Activated CD4-positive, alpha-beta T cell treated with anti-CD3 and anti-CD28 coated beads, Interleukin-2, amount 50 U/mL, for 1 hour (primary cell): ENCODE results near the gene IL31.

Source experiments
- DNase-seq: peaks from one replicate; pipeline ENCODE4 v3.0.0-alpha.2; 2020

The IL31 gene

DNA sequence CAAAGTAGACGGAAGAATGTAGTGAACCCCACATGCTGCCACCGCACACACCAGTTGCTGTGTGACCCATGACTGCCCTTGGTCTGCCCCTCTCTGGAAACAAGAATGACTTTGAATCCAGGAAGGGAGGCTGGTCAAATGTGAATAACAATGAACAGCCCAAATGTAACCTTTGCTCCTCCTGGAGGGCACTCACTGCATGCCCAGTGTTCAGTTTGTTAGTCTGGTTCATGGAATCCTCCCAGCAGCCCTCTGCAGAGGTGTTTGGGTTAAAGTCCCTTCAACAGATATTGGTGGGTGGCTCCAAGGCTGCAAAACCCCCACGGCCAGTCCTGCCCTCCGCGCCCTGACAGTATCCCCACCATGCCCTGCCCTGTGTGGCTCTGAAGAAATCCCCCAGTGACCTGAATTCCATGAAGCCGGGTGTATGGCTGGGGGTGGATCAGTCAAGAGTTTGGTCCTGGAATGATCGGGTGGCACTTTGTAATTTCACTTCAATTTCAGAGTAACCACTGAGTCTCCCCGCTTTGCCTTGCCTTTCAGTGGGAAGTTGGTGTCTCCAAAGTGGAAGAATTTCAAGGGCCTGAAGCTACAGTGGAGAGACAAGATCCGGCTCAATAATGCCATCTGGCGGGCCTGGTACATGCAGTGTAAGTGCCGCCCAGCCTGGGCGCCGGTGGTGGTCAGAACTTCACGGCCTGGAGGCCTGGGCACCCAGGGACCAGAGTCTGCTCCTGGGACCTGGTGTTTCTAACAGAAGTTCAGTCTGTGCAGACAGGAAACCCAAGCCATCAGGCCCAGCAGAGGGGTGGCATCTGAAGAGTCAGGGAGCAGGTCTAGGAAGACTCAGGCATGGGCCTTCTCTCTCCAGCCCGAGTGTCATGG lies 47.1 kb downstream of the IL31 start:
- no peak for DNase-seq

DNA sequence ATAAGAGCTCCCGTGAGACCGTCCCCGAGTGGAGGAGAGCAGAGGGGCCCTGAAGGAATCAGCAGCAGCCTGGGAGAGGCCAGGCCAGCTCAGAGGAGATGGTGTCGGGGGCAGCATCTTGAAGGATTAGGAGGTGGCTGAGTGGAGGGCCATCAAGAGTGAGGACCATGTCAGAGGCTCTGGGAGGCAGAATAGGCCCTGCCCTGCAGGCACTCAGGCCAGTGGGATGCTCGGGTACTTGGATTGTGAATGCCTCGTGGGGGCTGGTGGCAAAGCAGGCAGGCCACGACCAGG lies 47.7 kb downstream of the IL31 start:
- no peak for DNase-seq

DNA sequence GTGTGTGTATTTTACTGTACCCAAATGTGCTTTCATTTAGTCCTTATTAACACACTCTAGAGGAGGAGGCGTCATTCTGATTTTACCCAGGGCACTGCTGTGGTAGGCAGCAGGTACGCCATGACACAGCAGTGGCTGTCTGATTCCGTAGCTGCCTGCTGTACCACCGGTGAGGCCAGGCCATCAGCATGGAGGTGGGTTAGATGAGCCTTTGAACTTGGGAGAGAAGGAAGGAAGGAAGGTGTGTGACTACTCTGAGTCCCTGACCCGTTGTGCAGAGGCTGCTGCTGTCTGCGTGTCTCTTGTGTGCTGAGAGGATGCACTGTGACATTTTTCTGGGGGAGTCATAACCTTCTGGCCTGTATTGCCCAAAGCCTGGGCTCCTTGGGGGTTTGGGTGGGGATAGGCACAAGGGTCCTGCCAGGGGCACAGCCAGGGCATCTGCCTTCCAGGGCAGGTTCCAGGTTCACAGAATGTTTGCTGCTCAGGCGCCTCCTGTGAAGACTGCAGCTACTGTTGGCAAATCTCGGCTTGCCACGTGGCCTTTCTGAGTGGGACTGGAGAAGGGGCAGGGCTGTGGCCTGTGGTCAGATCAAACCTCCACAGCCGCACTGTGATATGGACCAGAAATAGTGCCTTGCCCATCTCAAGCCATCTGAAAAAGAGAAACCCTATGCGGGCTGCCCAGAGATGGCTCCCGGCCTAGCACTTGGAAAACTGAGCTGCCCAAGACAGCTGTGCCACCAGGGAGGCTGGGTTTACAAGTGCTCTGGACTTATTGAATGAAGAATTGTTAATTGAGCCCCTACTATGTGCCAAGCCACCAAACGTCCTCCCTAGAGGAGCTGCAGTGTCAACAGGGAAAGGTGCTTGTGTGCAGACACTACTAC lies 48.3 kb downstream of the IL31 start:
- DNase-seq, result no peak

DNA sequence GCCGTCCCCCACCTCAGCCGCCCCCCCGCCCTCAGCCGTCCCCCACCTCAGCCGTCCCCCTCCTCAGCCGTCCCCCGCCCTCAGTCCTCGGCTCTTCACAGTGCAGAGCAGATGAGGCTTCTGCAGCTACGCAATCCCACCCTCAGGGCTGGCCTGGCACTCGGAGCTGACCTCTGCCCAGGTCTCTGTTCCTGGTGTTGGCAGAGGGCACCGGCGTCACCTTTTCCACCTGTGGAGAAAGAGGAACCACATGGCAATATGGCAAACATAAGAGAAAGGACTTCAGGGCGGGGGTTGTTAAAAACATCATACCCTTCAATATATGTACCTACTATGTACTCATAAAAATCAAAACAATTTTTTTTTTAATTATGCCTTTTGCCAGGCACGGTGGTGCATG lies 49.7 kb downstream of the IL31 start:
- DNase-seq, result no peak

DNA sequence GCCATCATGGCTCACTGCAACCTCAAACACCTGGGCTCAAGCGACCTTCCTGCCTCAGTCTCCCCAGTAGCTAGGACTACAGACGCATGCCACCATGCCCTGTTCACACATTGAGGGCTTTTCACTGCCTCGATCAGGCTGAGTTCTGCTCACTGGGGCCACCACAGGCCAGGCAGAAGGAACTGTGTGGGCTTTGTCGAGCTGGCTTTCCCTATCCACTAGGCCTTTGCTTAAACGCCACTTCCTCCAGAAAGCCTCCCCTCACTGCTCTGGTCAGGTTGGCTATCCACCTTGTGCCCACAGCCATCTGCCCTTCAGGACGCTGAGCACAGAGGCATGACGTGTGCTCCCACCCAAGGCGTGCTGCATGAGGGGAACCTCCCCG lies 50.3 kb downstream of the IL31 start:
- DNase-seq, result no peak

DNA sequence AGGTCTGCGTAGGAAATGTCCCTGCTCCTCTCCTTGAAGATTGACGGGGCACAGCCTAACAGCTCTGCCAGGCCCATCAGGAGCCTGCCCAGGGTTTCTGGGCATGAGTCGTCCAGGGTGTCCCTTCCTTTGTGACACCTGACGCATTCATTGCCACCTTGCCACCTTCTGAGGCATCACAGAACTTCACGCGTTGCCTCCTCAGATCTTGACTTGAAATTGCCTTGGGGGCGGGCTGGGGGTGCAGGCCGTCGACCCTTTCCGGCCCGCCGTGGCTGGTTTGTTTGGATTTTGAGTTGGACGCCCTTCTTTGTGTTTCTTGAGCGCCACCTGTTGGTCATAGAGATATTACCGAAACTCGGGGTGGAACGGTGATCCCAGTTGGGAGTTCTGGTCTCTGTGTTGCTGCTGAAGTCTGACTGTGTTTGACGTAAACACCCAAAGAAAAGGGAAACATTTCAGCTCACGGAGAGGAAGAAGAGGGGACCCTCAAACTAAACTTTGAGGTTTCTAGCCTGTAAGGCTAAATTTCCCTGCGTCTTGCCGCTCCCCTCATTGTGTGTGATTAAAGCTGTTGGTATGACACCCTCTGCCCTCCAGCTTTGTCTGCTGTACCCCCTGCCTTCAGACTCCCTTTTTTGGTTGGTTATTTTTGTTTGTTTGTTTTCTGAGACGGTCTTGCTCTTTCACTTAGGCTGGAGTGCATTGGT lies 50.8 kb downstream of the IL31 start:
- peak; percentile 69 for DNase-seq
